AG04450 (cell line): ENCODE data around the gene CHIC2. TPM values are rescaled to one million over a fixed set of nuclear protein-coding genes. Genes with fewer than 3 reads are reported as not detected.
A peak's percentile ranks its signal among the peaks of the same experiment; 100 is the strongest.

Source experiments
- CTCF ChIA-PET: fragments of 300-600, 350-600 bp; formaldehyde crosslinking; extraction: SDS; loops from one replicate; lab custom pipeline; 2022; ENCODE audit warnings: antibody characterized with exemption, inconsistent platforms; lab: Charles Lee
- POLR2A ChIA-PET: fragments of 350-600 bp; formaldehyde crosslinking; extraction: SDS; loops from one replicate; lab custom pipeline; 2021; ENCODE audit warnings: antibody characterized with exemption, inconsistent platforms; lab: Yijun Ruan, JAX
- DNase-seq: peaks from one replicate; pipeline ENCODE4 v3.0.0-alpha.2; 2011; ENCODE audit warnings: low read depth, low spot score
- H3K27ac ChIP-seq: one replicate; pipeline ENCODE4 v1.5.1; 2012; ENCODE audit warnings: low read depth, low read length, control low read depth
- H3K27me3 ChIP-seq: one replicate; pipeline ENCODE4 v1.6.0; 2012; ENCODE audit warnings: low read length; ENCODE audit not compliant: control insufficient read depth, insufficient read depth
- H3K4me3 ChIP-seq: 2 replicates; pipeline ENCODE4 v1.5.1; 2011; ENCODE audit warnings: mild to moderate bottlenecking, low read depth, low read length, control low read depth
- H3K9me3 ChIP-seq: 2 replicates; pipeline ENCODE4 v1.5.1; 2012; ENCODE audit warnings: low read length; ENCODE audit not compliant: control insufficient read depth, insufficient read depth
- CTCF ChIP-seq: IDR thresholded peaks from 2 replicates; pipeline ENCODE4 v1.5.1; 2011; ENCODE audit warnings: low read depth, low read length, control low read depth, inconsistent platforms
- polyA plus RNA-seq: library from polyadenylated mRNA; depleted of rRNA; stranded (reverse); fragments of >200 nt; gene quantifications from 2 replicates; pipeline ENCODE4 v1.2.3, GENCODE V29; 2011

Gene CHIC2
- polyA plus RNA-seq, 1 experiment = 32.6 TPM

GRCh38 chr4:53991821-53992220 is 72.6 kb downstream of the CHIC2 start:
- DNase-seq = no peak
- CTCF ChIA-PET = no interaction called here
- H3K9me3 ChIP-seq = no peaks in the 10 kb centered on the region
- no peaks in the 10 kb centered on the region for H3K27me3 ChIP-seq
- no peak for TF ChIP-seq CTCF
- no peak overlapping the region for H3K27ac ChIP-seq
- POLR2A ChIA-PET = no interaction called here
- no peak overlapping the region for H3K4me3 ChIP-seq

DNA sequence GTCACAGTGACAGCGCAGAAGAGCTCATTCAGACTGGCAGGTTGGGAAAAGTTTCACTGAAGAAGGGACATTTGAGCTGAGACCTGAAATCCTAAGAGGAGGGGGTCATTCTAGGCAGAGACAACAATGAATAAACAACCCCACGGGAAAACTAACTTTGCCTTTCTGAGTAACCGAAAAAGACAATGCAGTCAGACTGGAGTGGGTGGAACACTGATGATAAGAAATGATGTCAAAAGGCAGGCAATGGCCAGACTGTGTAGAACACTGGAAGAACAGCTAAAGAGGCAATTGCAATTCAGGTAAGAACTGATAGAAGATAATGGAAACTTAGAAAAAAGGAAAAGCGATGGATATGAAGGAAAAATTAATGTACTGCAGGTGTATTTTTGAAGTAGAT is 73.8 kb downstream of the CHIC2 start:
- DNase-seq = no peak
- Histone ChIP-seq H3K27me3 (no peaks in the 10 kb centered on the region), H3K9me3 (no peaks in the 10 kb centered on the region), H3K4me3 (no peak overlapping the region), H3K27ac (no peak overlapping the region)
- no peak for TF ChIP-seq CTCF
- ChIA-PET POLR2A (no interaction called here), CTCF (interaction anchor here (1.1 kb wide), 1 partner anchor 61 kb away, joined by 4 read pairs; no protein-coding TSS in a partner anchor)

GRCh38 chr4:53987761-53988171 is 76.6 kb downstream of the CHIC2 start:
- Histone ChIP-seq H3K27me3 (no peaks in the 10 kb centered on the region), H3K27ac (no peak overlapping the region), H3K9me3 (no peaks in the 10 kb centered on the region), H3K4me3 (no peak overlapping the region)
- peak; percentile 18 for DNase-seq
- POLR2A ChIA-PET = interaction anchor here (0.6 kb wide), 1 partner anchor 20 kb away, joined by 3 read pairs; no protein-coding TSS in a partner anchor
- CTCF ChIA-PET = interaction anchor here (0.7 kb wide), 1 partner anchor 42 kb away, joined by 3 read pairs; no protein-coding TSS in a partner anchor
- TF ChIP-seq CTCF = no peak

GRCh38 chr4:53986062-53986461 is 78.3 kb downstream of the CHIC2 start:
- Histone ChIP-seq H3K27ac (no peak overlapping the region), H3K27me3 (no peaks in the 10 kb centered on the region), H3K4me3 (no peak overlapping the region), H3K9me3 (no peaks in the 10 kb centered on the region)
- POLR2A ChIA-PET = interaction anchor here (1.1 kb wide), 1 partner anchor 243 kb away, joined by 3 read pairs; the partner anchor contains the start of gene PDGFRA
- no peak for DNase-seq
- CTCF ChIA-PET = interaction anchor here (0.6 to 1.3 kb wide), 2 partner anchors 9 to 56 kb away, joined by 3 to 5 read pairs; no protein-coding TSS in a partner anchor
- no peak for TF ChIP-seq CTCF

GRCh38 chr4:53981567-53981966 is 82.8 kb downstream of the CHIC2 start:
- H3K27ac ChIP-seq = no peak overlapping the region
- no peak for DNase-seq
- ChIA-PET POLR2A (no interaction called here), CTCF (no interaction called here)
- no peak for TF ChIP-seq CTCF
- H3K27me3 ChIP-seq = no peaks in the 10 kb centered on the region
- no peak overlapping the region for H3K4me3 ChIP-seq
- no peaks in the 10 kb centered on the region for H3K9me3 ChIP-seq
